A549 (cell line): ENCODE results near the gene DUSP3. TPM values are rescaled to one million over a fixed set of nuclear protein-coding genes. Genes with fewer than 3 reads are reported as not detected.

ENCODE experiments used
- ATAC-seq, 2 experiments: fragments of 200-7000 bp in 1 of 2; fragments of >200 bp in 1 of 2; cut with Nextera tagmentation in 1 of 2; cut with Tn5 transposase in 1 of 2; 3 replicates each; pipeline versions ENCODE4 v1.8.0 to v1.9.1; 2018 to 2020; ENCODE audit warnings: mild to moderate bottlenecking in 1 of 2, moderate library complexity in 1 of 2
- CTCF ChIA-PET: fragments of 300-600 bp; sonication (Branson Sonifier 250); formaldehyde crosslinking; extraction: SDS; loops from one replicate; lab custom pipeline; 2021; ENCODE audit warnings: antibody characterized with exemption, inconsistent platforms; lab: Yijun Ruan, JAX
- POLR2A ChIA-PET: fragments of 350-600 bp; formaldehyde crosslinking; extraction: SDS; loops from one replicate; lab custom pipeline; 2021; ENCODE audit warnings: antibody characterized with exemption, inconsistent platforms; lab: Yijun Ruan, JAX
- DNase-seq, 2 experiments: peaks; one replicate each; pipeline versions ENCODE4 v3.0.0 to v3.0.0-alpha.2; 2011 to 2016; ENCODE audit warnings: low read depth in 1 of 2, low spot score in 1 of 2
- FAIRE-seq: peaks from 2 replicates; lab custom pipeline; 2011; peaks lifted over from hg19 to GRCh38; lab: Jason Lieb, UNC
- H3K27ac ChIP-seq, 2 experiments: fragments of >200 bp; sonication (Bioruptor Twin); formaldehyde crosslinking; 3 replicates each; pipeline ENCODE4 v1.5.1; 2016 to 2017
- H3K4me1 ChIP-seq: fragments of >200 bp; sonication (Bioruptor Twin); formaldehyde crosslinking; 3 replicates; pipeline ENCODE4 v1.6.1; 2016
- H3K4me2 ChIP-seq: fragments of >200 bp; sonication (Bioruptor Twin); formaldehyde crosslinking; 3 replicates; pipeline ENCODE4 v1.6.1; 2016
- H3K4me3 ChIP-seq: fragments of >200 bp; sonication (Bioruptor Twin); formaldehyde crosslinking; 3 replicates; pipeline ENCODE4 v1.5.1; 2016
- H3K9me3 ChIP-seq: fragments of >200 bp; sonication (Bioruptor Twin); formaldehyde crosslinking; 3 replicates; pipeline ENCODE4 v1.6.1; 2016
- CBX8 ChIP-seq: fragments of 200-600 bp; sonication (generic); IDR thresholded peaks from 2 replicates; pipeline ENCODE4 v1.6.1; 2016
- CEBPB ChIP-seq, 2 experiments: fragments of >200 bp in 1 of 2; sonication (Bioruptor Twin) in 1 of 2; formaldehyde crosslinking in 1 of 2; IDR thresholded peaks; 2 replicates each; pipeline ENCODE4 v1.6.1; 2012 to 2016
- CHD4 ChIP-seq: fragments of 200-600 bp; sonication (generic); IDR thresholded peaks from 2 replicates; pipeline ENCODE4 v1.6.1; 2016; ENCODE audit warnings: antibody characterized with exemption, mild to moderate bottlenecking, borderline replicate concordance
- FOSB ChIP-seq: fragments of 250-450 bp; sonication (Bioruptor Pico); IDR thresholded peaks from 2 replicates; pipeline ENCODE4 v1.5.0; 2020; ENCODE audit warnings: mild to moderate bottlenecking, moderate library complexity
- FOSL2 ChIP-seq, 2 experiments: fragments of 450-650 bp in 1 of 2; fragments of >200 bp in 1 of 2; sonication (Bioruptor Twin) in 1 of 2; formaldehyde crosslinking; IDR thresholded peaks; 2 replicates each; pipeline versions ENCODE4 v1.5.0 to v1.6.1; 2016 to 2020; ENCODE audit warnings: mild to moderate bottlenecking in 1 of 2, moderate library complexity in 1 of 2
- FOXS1 ChIP-seq: fragments of 250-450 bp; sonication (Bioruptor Pico); IDR thresholded peaks from 2 replicates; pipeline ENCODE4 v1.5.0; 2020; ENCODE audit warnings: mild to moderate bottlenecking, moderate library complexity
- HOXB5 ChIP-seq: fragments of 250-450 bp; sonication (Bioruptor Pico); IDR thresholded peaks from 2 replicates; pipeline ENCODE4 v1.5.0; 2020; ENCODE audit warnings: mild to moderate bottlenecking, moderate library complexity
- KDM5A ChIP-seq: fragments of 200-600 bp; sonication (generic); IDR thresholded peaks from 2 replicates; pipeline ENCODE4 v1.6.1; 2016; ENCODE audit warnings: antibody characterized with exemption, mild to moderate bottlenecking
- MAZ ChIP-seq: fragments of 150-350 bp; IDR thresholded peaks from 2 replicates; pipeline ENCODE4 v1.6.1; 2014; ENCODE audit warnings: antibody characterized with exemption, low read depth, low read length, borderline replicate concordance
- MYC ChIP-seq: IDR thresholded peaks from 2 replicates; pipeline ENCODE4 v1.6.1; 2012; ENCODE audit warnings: mild to moderate bottlenecking, inconsistent platforms, low read length, improper control_type of control experiment, borderline replicate concordance
- POLR2A ChIP-seq: IDR thresholded peaks from 2 replicates; pipeline ENCODE4 v1.6.1; 2012; ENCODE audit warnings: mild to moderate bottlenecking, low read length
- WGBS: methylation state at CpG from one replicate; pipeline ENCODE4 v1.1.6; 2017; ENCODE audit errors: missing lambda C conversion rate; 5-methylcytosine and 5-hydroxymethylcytosine counted together
- polyA plus RNA-seq, 4 experiments: library from polyadenylated mRNA; depleted of rRNA in 3 of 4; stranded (reverse); fragments of >200 nt; fragmentation: RNase III in 1 of 4; extraction: RNeasy Plus Mini Kit Qiagen cat#74134 plus additional on column Dnase treatment in 1 of 4; gene quantifications; 2 replicates in 3 of 4; 3 replicates in 1 of 4; pipeline ENCODE4 v1.2.3, GENCODE V29; 2011 to 2017
- TF ChIP-seq, protein P1 (sequence below): fragments of 200-600 bp; sonication (generic); IDR thresholded peaks from 2 replicates; pipeline ENCODE4 v1.6.1; 2016; ENCODE audit warnings: antibody characterized with exemption, mild to moderate bottlenecking, moderate library complexity
- TF ChIP-seq, protein P2 (sequence below): fragments of >200 bp; sonication (Bioruptor Twin); formaldehyde crosslinking; IDR thresholded peaks from 2 replicates; pipeline ENCODE4 v1.6.1; 2016

The DUSP3 gene
- polyA plus RNA-seq, 2 of the 4 experiments (the other 2 are of a cell fraction), result 60.0 to 62.2 TPM

DNA sequence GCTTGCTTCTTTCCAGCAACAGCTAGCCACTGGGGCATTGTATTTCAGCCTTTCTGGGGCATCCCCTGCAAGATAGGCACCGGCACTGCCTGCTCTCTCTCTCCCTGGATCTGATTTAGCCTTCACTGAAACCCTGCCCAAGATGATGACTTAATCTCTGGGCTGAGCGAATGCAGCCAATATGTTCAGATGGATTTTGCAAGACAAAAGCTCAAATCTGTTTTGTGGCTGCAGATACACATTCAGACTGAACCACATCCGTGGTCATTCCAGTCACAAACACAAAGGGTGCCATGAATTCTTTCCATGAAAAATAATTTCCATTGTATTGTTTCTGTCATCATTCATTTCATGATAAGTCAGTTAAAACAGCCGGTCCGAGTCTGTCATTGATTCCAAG lies 44.4 kb downstream of the DUSP3 start:
- Histone ChIP-seq H3K4me3 (no peak overlapping the region), H3K4me2 (no peak overlapping the region), H3K9me3 (no peaks in the 10 kb centered on the region), H3K27ac (peak overlapping the region in 1 of 2 experiments; percentile 52; a peak in 1 of 6 replicates), H3K4me1 (no peaks in the 10 kb centered on the region)
- 77% methylated on average over 5 of the region's 5 CpGs for WGBS
- ChIA-PET POLR2A (no interaction called here), CTCF (interaction anchor here (0.6 to 13.9 kb wide), 3 partner anchors 10 to 21 kb away, joined by 4 to 180 read pairs (median 4); partner anchors contain the start of gene SOST)
- ATAC-seq, result no peak
- DNase-seq, result no peak
- TF ChIP-seq FOSB (CRISPR knock-in tag) (no peak), FOXS1 (CRISPR knock-in tag) (no peak), CEBPB (IDR thresholded peaks at IDR 0.05) (no peak), MYC (no peak), CBX8 (no peak), MAZ (no peak)
- TF ChIP-seq, protein P1, sequence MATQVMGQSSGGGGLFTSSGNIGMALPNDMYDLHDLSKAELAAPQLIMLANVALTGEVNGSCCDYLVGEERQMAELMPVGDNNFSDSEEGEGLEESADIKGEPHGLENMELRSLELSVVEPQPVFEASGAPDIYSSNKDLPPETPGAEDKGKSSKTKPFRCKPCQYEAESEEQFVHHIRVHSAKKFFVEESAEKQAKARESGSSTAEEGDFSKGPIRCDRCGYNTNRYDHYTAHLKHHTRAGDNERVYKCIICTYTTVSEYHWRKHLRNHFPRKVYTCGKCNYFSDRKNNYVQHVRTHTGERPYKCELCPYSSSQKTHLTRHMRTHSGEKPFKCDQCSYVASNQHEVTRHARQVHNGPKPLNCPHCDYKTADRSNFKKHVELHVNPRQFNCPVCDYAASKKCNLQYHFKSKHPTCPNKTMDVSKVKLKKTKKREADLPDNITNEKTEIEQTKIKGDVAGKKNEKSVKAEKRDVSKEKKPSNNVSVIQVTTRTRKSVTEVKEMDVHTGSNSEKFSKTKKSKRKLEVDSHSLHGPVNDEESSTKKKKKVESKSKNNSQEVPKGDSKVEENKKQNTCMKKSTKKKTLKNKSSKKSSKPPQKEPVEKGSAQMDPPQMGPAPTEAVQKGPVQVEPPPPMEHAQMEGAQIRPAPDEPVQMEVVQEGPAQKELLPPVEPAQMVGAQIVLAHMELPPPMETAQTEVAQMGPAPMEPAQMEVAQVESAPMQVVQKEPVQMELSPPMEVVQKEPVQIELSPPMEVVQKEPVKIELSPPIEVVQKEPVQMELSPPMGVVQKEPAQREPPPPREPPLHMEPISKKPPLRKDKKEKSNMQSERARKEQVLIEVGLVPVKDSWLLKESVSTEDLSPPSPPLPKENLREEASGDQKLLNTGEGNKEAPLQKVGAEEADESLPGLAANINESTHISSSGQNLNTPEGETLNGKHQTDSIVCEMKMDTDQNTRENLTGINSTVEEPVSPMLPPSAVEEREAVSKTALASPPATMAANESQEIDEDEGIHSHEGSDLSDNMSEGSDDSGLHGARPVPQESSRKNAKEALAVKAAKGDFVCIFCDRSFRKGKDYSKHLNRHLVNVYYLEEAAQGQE, result no peak
- TF ChIP-seq, protein P2, sequence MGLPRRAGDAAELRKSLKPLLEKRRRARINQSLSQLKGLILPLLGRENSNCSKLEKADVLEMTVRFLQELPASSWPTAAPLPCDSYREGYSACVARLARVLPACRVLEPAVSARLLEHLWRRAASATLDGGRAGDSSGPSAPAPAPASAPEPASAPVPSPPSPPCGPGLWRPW, result no peak
- no peak for FAIRE-seq

DNA sequence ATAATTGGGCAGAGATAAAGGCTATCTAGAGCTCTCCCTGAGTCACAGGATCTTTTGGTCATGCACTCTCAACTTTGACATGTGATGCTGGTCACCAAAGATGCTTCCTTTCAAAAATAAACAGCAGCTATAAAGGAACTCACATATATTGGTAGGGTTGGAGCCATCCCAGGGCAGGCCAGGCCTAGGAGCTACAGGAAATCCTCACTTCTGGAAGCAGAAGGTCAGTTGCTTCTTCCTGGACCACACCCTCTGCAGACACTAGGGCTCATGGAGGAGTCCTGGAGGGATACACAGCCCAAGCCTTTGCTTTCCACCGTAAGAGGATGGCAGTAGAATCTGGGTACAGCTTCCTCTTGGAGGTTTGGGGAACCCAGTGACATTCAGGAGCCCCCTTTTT lies 44.8 kb downstream of the DUSP3 start:
- DNase-seq, result no peak
- no peak overlapping the region for H3K4me3 ChIP-seq
- no peak overlapping the region for H3K4me2 ChIP-seq
- H3K4me1 ChIP-seq, result no peaks in the 10 kb centered on the region
- ChIA-PET POLR2A (no interaction called here), CTCF (interaction anchor here (0.6 to 13.9 kb wide), 6 partner anchors 9 to 158 kb away, joined by 3 to 180 read pairs (median 4); partner anchors contain the start of gene SOST)
- H3K27ac ChIP-seq, result peak overlapping the region in 1 of 2 experiments; percentile 52; a peak in 1 of 6 replicates
- WGBS, result 85% methylated on average over 1 of the region's 1 CpG
- no peaks in the 10 kb centered on the region for H3K9me3 ChIP-seq
- FAIRE-seq, result no peak
- TF ChIP-seq KDM5A (no peak), CHD4 (no peak), POLR2A (no peak)
- TF ChIP-seq, protein P1, result no peak
- no peak for ATAC-seq

DNA sequence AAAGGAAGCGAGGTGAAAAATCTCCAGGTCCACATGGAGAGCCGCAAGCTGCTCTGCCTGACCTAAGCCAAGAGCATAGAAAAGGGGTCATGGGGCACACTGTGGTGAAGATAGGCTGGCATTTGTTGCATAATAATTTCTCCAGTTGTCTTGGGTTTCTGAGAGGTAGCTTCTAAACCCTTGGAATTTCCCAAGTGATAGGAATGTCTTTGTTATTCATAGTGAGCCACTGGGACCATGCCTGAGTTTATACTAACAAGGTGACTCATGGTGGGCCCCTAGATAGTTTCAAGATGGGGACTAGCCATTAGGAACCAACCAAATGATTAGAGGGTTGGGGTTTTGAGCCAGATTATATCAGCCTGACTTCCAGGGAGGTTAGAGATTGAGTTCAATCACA lies 45.8 kb downstream of the DUSP3 start:
- no peaks in the 10 kb centered on the region for H3K4me1 ChIP-seq
- ChIA-PET POLR2A (no interaction called here), CTCF (interaction anchor here (1.1 to 13.9 kb wide), 4 partner anchors 23 to 341 kb away, joined by 3 to 180 read pairs (median 4); partner anchors contain the start of gene SOST)
- no peak overlapping the region for H3K4me3 ChIP-seq
- WGBS, result 87% methylated on average over 2 of the region's 2 CpGs
- H3K27ac ChIP-seq, result peak overlapping the region in 1 of 2 experiments; percentile 58; a peak in 2 of 6 replicates
- no peaks in the 10 kb centered on the region for H3K9me3 ChIP-seq
- peak; percentile 8 to 74; a peak in 1 of 4 replicates for TF ChIP-seq CEBPB (IDR thresholded peaks at IDR 0.05)
- no peak for TF ChIP-seq FOSL2 (IDR thresholded peaks at IDR 0.05)
- peak; percentile 50; the same call in 1 of the 2 replicates for TF ChIP-seq FOSL2 (CRISPR knock-in tag; IDR thresholded peaks at IDR 0.05)
- TF ChIP-seq HOXB5, result no peak
- ATAC-seq (peak; percentile 45 to 80; a peak in 4 of 6 replicates), DNase-seq (no peak), FAIRE-seq (no peak)
- no peak overlapping the region for H3K4me2 ChIP-seq
